H1 (cell line): Measurements from ENCODE around the gene CXCL12. TPM values are rescaled to one million over a fixed set of nuclear protein-coding genes. Genes with fewer than 3 reads are reported as not detected.

Experiments
- CTCF ChIA-PET: fragments of 300-600 bp; sonication (Branson Sonifier 250); formaldehyde crosslinking; loops from one replicate; lab custom pipeline; 2021; ENCODE audit not compliant: partially characterized antibody; lab: Charles Lee
- POLR2A ChIA-PET: fragments of 300-600 bp; sonication (Branson Sonifier 250); formaldehyde crosslinking; loops from one replicate; lab custom pipeline; 2021; ENCODE audit warnings: inconsistent platforms; ENCODE audit not compliant: partially characterized antibody; lab: Charles Lee
- DNase-seq, 2 experiments: peaks; one replicate each; pipeline versions ENCODE4 v3.0.0 to v3.0.0-alpha.2; 2010 to 2022; ENCODE audit warnings: low spot score in 2 of 2, low read depth in 1 of 2, mixed read lengths in 1 of 2
- FAIRE-seq: peaks from 2 replicates; lab custom pipeline; 2011; peaks lifted over from hg19 to GRCh38; lab: Jason Lieb, UNC
- H2AFZ ChIP-seq: 2 replicates; pipeline ENCODE4 v1.8.1; 2012; ENCODE audit warnings: low read length, inconsistent platforms
- H2AK5ac ChIP-seq: 2 replicates; pipeline ENCODE4 v1.6.1; 2013; ENCODE audit warnings: low read depth, low read length
- H2BK120ac ChIP-seq: replicated peaks from 2 replicates; pipeline ENCODE3; 2013; ENCODE audit warnings: low read depth, low read length, inconsistent platforms
- H2BK12ac ChIP-seq: 2 replicates; pipeline ENCODE4 v1.6.1; 2013; ENCODE audit warnings: low read depth, low read length
- H2BK15ac ChIP-seq: 2 replicates; pipeline ENCODE4 v1.6.1; 2013; ENCODE audit warnings: low read length
- H2BK20ac ChIP-seq: 2 replicates; pipeline ENCODE4 v1.6.1; 2013; ENCODE audit warnings: low read length
- H2BK5ac ChIP-seq: 2 replicates; pipeline ENCODE4 v1.6.1; 2013; ENCODE audit warnings: low read depth, low read length
- H3K14ac ChIP-seq: 2 replicates; pipeline ENCODE4 v1.6.1; 2013; ENCODE audit warnings: inconsistent platforms; ENCODE audit not compliant: insufficient read length
- H3K18ac ChIP-seq: 2 replicates; pipeline ENCODE4 v1.6.1; 2013; ENCODE audit warnings: low read length; ENCODE audit errors: extremely low read depth
- H3K23ac ChIP-seq: 2 replicates; pipeline ENCODE4 v1.6.1; 2013; ENCODE audit warnings: inconsistent platforms; ENCODE audit not compliant: insufficient read length
- H3K23me2 ChIP-seq: 2 replicates; pipeline ENCODE4 v1.6.1; 2013; ENCODE audit warnings: low read depth, low read length
- H3K27ac ChIP-seq: 2 replicates; pipeline ENCODE4 v1.6.1; 2011; ENCODE audit warnings: low read depth, low read length, inconsistent platforms
- H3K27me3 ChIP-seq, 4 experiments: replicated peaks in 1 of 4; 1 replicate in 1 of 4; 2 replicates in 3 of 4; pipeline versions ENCODE4 v1.6.1 to v1.8.1; 2011 to 2013; ENCODE audit warnings: low read length in 3 of 4, mild to moderate bottlenecking in 3 of 4, inconsistent platforms in 2 of 4, mixed read lengths in 2 of 4, moderate library complexity in 1 of 4; ENCODE audit not compliant: control insufficient read depth in 3 of 4, insufficient read depth in 3 of 4; ENCODE audit errors: extremely low read depth in 1 of 4
- H3K36me3 ChIP-seq, 4 experiments: 2 replicates each; pipeline versions ENCODE4 v1.6.1 to v1.8.1; 2011 to 2013; ENCODE audit warnings: mild to moderate bottlenecking in 4 of 4, low read length in 3 of 4, moderate library complexity in 2 of 4, control low read depth in 1 of 4, inconsistent platforms in 1 of 4; ENCODE audit not compliant: insufficient read depth in 4 of 4, control insufficient read depth in 2 of 4
- H3K4ac ChIP-seq: replicated peaks from 2 replicates; pipeline ENCODE3; 2013; ENCODE audit warnings: low read length, low read depth, mixed read lengths, inconsistent platforms; ENCODE audit not compliant: insufficient read length
- H3K4me1 ChIP-seq, 4 experiments: replicated peaks in 1 of 4; 1 replicate in 1 of 4; 2 replicates in 3 of 4; pipeline versions ENCODE4 v1.6.1 to v1.8.1; 2011 to 2013; ENCODE audit warnings: low read length in 3 of 4, inconsistent platforms in 2 of 4, mixed read lengths in 1 of 4; ENCODE audit not compliant: insufficient read depth in 4 of 4, control insufficient read depth in 3 of 4
- H3K4me2 ChIP-seq, 2 experiments: 2 replicates each; pipeline versions ENCODE4 v1.6.1 to v1.8.1; 2011 to 2013; ENCODE audit warnings: low read depth in 2 of 2, low read length in 2 of 2, control low read depth in 1 of 2, inconsistent platforms in 1 of 2, mild to moderate bottlenecking in 1 of 2; ENCODE audit not compliant: insufficient read depth in 1 of 2
- H3K4me3 ChIP-seq, 4 experiments: fragments of 200-600, 300-600 bp in 1 of 4; sonication (generic), shearing (Covaris generic), sonication (Bioruptor Twin) in 1 of 4; 2 replicates each; pipeline versions ENCODE4 v1.5.1 to v1.8.1; 2011 to 2016; ENCODE audit warnings: low read length in 4 of 4, low read depth in 3 of 4, control low read depth in 2 of 4, inconsistent platforms in 2 of 4, mild to moderate bottlenecking in 2 of 4, mixed read lengths in 1 of 4, moderate library complexity in 1 of 4; ENCODE audit not compliant: insufficient read depth in 2 of 4; ENCODE audit errors: extremely low read depth in 1 of 4
- H3K56ac ChIP-seq: replicated peaks from 2 replicates; pipeline ENCODE3; 2013; ENCODE audit warnings: low read depth, mild to moderate bottlenecking, mixed read lengths, low read length, inconsistent platforms; ENCODE audit not compliant: insufficient read length
- H3K79me1 ChIP-seq: 2 replicates; pipeline ENCODE4 v1.6.1; 2013; ENCODE audit warnings: low read depth, low read length, control low read depth
- H3K79me2 ChIP-seq, 2 experiments: 2 replicates each; pipeline versions ENCODE4 v1.6.1 to v1.8.1; 2012 to 2013; ENCODE audit warnings: low read length in 2 of 2, mild to moderate bottlenecking in 2 of 2, inconsistent platforms in 1 of 2; ENCODE audit not compliant: insufficient read depth in 2 of 2, control insufficient read depth in 1 of 2
- H3K9ac ChIP-seq, 4 experiments: replicated peaks in 1 of 4; 1 replicate in 1 of 4; 2 replicates in 3 of 4; pipeline versions ENCODE4 v1.6.1 to v1.8.1; 2011 to 2013; ENCODE audit warnings: low read depth in 3 of 4, low read length in 3 of 4, control low read depth in 2 of 4, mild to moderate bottlenecking in 2 of 4, moderate library complexity in 2 of 4, inconsistent platforms in 1 of 4; ENCODE audit errors: extremely low read depth in 1 of 4
- H3K9me3 ChIP-seq, 2 experiments: 2 replicates each; pipeline versions ENCODE4 v1.6.1 to v1.8.1; 2012 to 2013; ENCODE audit warnings: mild to moderate bottlenecking in 2 of 2, moderate library complexity in 2 of 2, control low read depth in 1 of 2, inconsistent platforms in 1 of 2, low read depth in 1 of 2, low read length in 1 of 2, mixed read lengths in 1 of 2; ENCODE audit not compliant: insufficient read depth in 2 of 2
- H4K20me1 ChIP-seq, 2 experiments: replicated peaks in 1 of 2; 2 replicates each; pipeline versions ENCODE3 to v1.8.1; 2011 to 2013; ENCODE audit warnings: inconsistent platforms in 2 of 2, low read length in 2 of 2, mild to moderate bottlenecking in 1 of 2; ENCODE audit not compliant: insufficient read depth in 2 of 2, control insufficient read depth in 1 of 2
- H4K5ac ChIP-seq: 2 replicates; pipeline ENCODE4 v1.6.1; 2013; ENCODE audit warnings: low read length, low read depth, mixed read lengths, inconsistent platforms; ENCODE audit not compliant: insufficient read length
- H4K8ac ChIP-seq: 2 replicates; pipeline ENCODE4 v1.8.0; 2013; ENCODE audit warnings: mild to moderate bottlenecking, moderate library complexity, low read length, inconsistent platforms; ENCODE audit not compliant: insufficient read depth; ENCODE audit errors: extremely low read depth
- H4K91ac ChIP-seq: replicated peaks from 2 replicates; pipeline ENCODE3; 2013; ENCODE audit warnings: low read length, mixed read lengths, inconsistent platforms; ENCODE audit not compliant: insufficient read length
- ATF3 ChIP-seq: IDR thresholded peaks from 2 replicates; pipeline ENCODE4 v1.6.1; 2011; ENCODE audit warnings: low read depth, mild to moderate bottlenecking, low read length; ENCODE audit not compliant: insufficient read depth
- CEBPB ChIP-seq: IDR thresholded peaks from 2 replicates; pipeline ENCODE4 v1.6.1; 2012; ENCODE audit warnings: low read depth, low read length
- CHD1 ChIP-seq: IDR thresholded peaks from 2 replicates; pipeline ENCODE4 v1.6.1; 2012; ENCODE audit warnings: low read depth, low read length, improper control_type of control experiment
- E2F6 ChIP-seq: IDR thresholded peaks from 2 replicates; pipeline ENCODE4 v1.6.1; 2012; ENCODE audit warnings: inconsistent platforms
- NANOG ChIP-seq: IDR thresholded peaks from 2 replicates; pipeline ENCODE4 v1.6.1; 2011; ENCODE audit warnings: low read length, low read depth, mild to moderate bottlenecking, inconsistent platforms; ENCODE audit not compliant: insufficient read depth, poor library complexity, severe bottlenecking
- RBBP5 ChIP-seq: IDR thresholded peaks from 2 replicates; pipeline ENCODE4 v1.7.1; 2012; ENCODE audit warnings: low read depth, mild to moderate bottlenecking, inconsistent platforms, low read length, moderate library complexity, borderline replicate concordance
- RXRA ChIP-seq: IDR thresholded peaks from 2 replicates; pipeline ENCODE4 v1.6.1; 2011; ENCODE audit warnings: low read depth, mild to moderate bottlenecking, low read length, moderate library complexity; ENCODE audit not compliant: insufficient read depth
- SIRT6 ChIP-seq: IDR thresholded peaks from one replicate; pipeline ENCODE4 v1.7.1; 2012; ENCODE audit warnings: low read length, inconsistent platforms
- WGBS, 2 experiments: shearing (Covaris generic) in 1 of 2; methylation state at CpG; one replicate each; pipeline versions ENCODE4 v1.1.6 to v1.1.7; 2013 to 2015; ENCODE audit warnings: low lambda C conversion rate in 2 of 2, mixed read lengths in 2 of 2, inconsistent platforms in 1 of 2, low coverage in 1 of 2, missing lambda C conversion rate in 1 of 2; ENCODE audit not compliant: insufficient replicate concordance in 2 of 2, insufficient coverage in 1 of 2, insufficient read length in 1 of 2; ENCODE audit errors: extremely low coverage in 1 of 2, missing lambda C conversion rate in 1 of 2; 5-methylcytosine and 5-hydroxymethylcytosine counted together
- polyA plus RNA-seq, 7 experiments: library from polyadenylated mRNA; depleted of rRNA in 3 of 7; stranded (reverse) in 5 of 7; unstranded in 2 of 7; fragments of >200 nt in 5 of 7; fragments of 200-250 nt in 2 of 7; gene quantifications; 1 replicate in 5 of 7; 2 replicates in 1 of 7; 4 replicates in 1 of 7; pipeline versions ENCODE4 v1.2.1 to v1.2.3, GENCODE V29; 2011 to 2013; ENCODE audit warnings: missing spikeins in 2 of 7, mixed read lengths in 2 of 7
- total RNA-seq: library from RNA; stranded (reverse); fragmentation: NEBNext Ultra II Directional; extraction: Animal tissue kit (Norgen Biotek cat#: 25700); gene quantifications from 2 replicates; pipeline ENCODE4 v1.2.1, GENCODE V29; 2021

CXCL12 gene
- total and polyA plus RNA-seq, 2 of the 8 experiments (the other 6 are each of a cell fraction or from before 2014, with no cell fraction given) = 51.4 to 53.8 TPM

- Histone ChIP-seq H3K4me3 (no peak overlapping the region), H3K27me3 (no peaks in the 10 kb centered on the region; a peak in 1 of 7 replicates), H3K4me2 (no peak overlapping the region), H3K23ac (no peak overlapping the region), H2BK15ac (no peak overlapping the region; the same call in 1 of the 2 replicates), H3K79me2 (no peaks in the 10 kb centered on the region), H3K18ac (no peak overlapping the region), H3K56ac (no peak overlapping the region), H3K36me3 (no peaks in the 10 kb centered on the region), H3K23me2 (no peaks in the 10 kb centered on the region), H2BK5ac (no peak overlapping the region), H3K4ac (no peak overlapping the region), H2AFZ (no peak overlapping the region), H4K91ac (no peak overlapping the region), H3K27ac (no peak overlapping the region), H3K14ac (no peak overlapping the region), H4K20me1 (no peaks in the 10 kb centered on the region), H3K79me1 (no peaks in the 10 kb centered on the region), H2AK5ac (no peak overlapping the region; the same call in 1 of the 2 replicates), H4K5ac (no peak overlapping the region), H3K9ac (no peak overlapping the region), H3K9me3 (no peaks in the 10 kb centered on the region), H2BK12ac (no peak overlapping the region), H4K8ac (no peak overlapping the region), H2BK20ac (no peak overlapping the region), H2BK120ac (no peak overlapping the region), H3K4me1 (peaks cover 0 to 16% (median 7%) of the 10 kb centered on the region in 4 experiments; a peak in 5 of 7 replicates)
- no peak for FAIRE-seq
- ChIA-PET CTCF (interaction anchor here (0.6 to 6.3 kb wide), 7 partner anchors 8 to 1537 kb away, joined by 3 to 43 read pairs (median 3); no protein-coding TSS in a partner anchor), POLR2A (interaction anchor here (1.1 kb wide), 1 partner anchor 16 kb away, joined by 3 read pairs; no protein-coding TSS in a partner anchor)
- 92% methylated on average over 2 of the region's 3 CpGs; no CpG with 5 or more reads in 1 of the 2 experiments for WGBS, 2 experiments
- no peak for DNase-seq
- no peak for TF ChIP-seq CHD1
- no peak for TF ChIP-seq ATF3
- no peak for TF ChIP-seq SIRT6
- no peak for TF ChIP-seq RBBP5
- TF ChIP-seq RXRA = no peak
- no peak for TF ChIP-seq CEBPB
- TF ChIP-seq E2F6 = no peak
- TF ChIP-seq NANOG = no peak
Observed at GRCh38 chr10:44355630-44356029, 29.3 kb downstream of the CXCL12 start.
